Measurements from ENCODE around the gene ASPRV1.

The ASPRV1 gene

DNA sequence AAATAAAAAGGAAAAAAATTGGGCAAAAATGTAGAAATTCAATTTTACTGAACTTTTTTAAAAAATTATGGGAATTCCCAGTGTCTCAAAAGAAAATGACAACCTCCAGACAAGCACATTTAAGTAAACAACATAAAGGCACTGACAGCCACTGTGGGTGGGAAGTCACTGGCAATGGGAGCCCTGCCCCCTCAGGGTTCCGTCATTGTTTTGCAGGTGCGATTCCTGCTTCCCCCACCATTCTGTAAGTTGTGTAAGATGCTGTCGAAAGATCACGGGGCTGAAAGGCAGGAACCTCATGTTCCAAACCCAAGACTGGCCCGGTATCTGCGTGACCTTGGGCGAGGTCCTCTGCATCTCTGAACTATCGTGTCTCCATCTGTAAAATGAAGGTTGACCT, 15.8 kb upstream of the ASPRV1 start:
- TF ChIP-seq, protein P1, sequence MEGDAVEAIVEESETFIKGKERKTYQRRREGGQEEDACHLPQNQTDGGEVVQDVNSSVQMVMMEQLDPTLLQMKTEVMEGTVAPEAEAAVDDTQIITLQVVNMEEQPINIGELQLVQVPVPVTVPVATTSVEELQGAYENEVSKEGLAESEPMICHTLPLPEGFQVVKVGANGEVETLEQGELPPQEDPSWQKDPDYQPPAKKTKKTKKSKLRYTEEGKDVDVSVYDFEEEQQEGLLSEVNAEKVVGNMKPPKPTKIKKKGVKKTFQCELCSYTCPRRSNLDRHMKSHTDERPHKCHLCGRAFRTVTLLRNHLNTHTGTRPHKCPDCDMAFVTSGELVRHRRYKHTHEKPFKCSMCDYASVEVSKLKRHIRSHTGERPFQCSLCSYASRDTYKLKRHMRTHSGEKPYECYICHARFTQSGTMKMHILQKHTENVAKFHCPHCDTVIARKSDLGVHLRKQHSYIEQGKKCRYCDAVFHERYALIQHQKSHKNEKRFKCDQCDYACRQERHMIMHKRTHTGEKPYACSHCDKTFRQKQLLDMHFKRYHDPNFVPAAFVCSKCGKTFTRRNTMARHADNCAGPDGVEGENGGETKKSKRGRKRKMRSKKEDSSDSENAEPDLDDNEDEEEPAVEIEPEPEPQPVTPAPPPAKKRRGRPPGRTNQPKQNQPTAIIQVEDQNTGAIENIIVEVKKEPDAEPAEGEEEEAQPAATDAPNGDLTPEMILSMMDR (IDR thresholded peaks at IDR 0.05; ENCODE audit: poor library complexity, severe bottlenecking), result no peak
- H3K4me1 ChIP-seq (ENCODE audit: insufficient read depth, poor library complexity, severe bottlenecking), result peaks cover 5% of the 10 kb centered on the region
- DNase-seq (ENCODE audit: low spot score) (no peak), ATAC-seq (ENCODE audit: low read depth) (no peak)
- H3K4me3 ChIP-seq (ENCODE audit: severe bottlenecking), result no peak overlapping the region
- H3K27me3 ChIP-seq (ENCODE audit: insufficient read depth, poor library complexity, severe bottlenecking), result no peaks in the 10 kb centered on the region
- H3K9me3 ChIP-seq (ENCODE audit: severe bottlenecking), result no peaks in the 10 kb centered on the region
- H3K36me3 ChIP-seq (ENCODE audit: low read depth), result no peaks in the 10 kb centered on the region
- no peak overlapping the region for H3K27ac ChIP-seq (ENCODE audit: poor library complexity, severe bottlenecking)

DNA sequence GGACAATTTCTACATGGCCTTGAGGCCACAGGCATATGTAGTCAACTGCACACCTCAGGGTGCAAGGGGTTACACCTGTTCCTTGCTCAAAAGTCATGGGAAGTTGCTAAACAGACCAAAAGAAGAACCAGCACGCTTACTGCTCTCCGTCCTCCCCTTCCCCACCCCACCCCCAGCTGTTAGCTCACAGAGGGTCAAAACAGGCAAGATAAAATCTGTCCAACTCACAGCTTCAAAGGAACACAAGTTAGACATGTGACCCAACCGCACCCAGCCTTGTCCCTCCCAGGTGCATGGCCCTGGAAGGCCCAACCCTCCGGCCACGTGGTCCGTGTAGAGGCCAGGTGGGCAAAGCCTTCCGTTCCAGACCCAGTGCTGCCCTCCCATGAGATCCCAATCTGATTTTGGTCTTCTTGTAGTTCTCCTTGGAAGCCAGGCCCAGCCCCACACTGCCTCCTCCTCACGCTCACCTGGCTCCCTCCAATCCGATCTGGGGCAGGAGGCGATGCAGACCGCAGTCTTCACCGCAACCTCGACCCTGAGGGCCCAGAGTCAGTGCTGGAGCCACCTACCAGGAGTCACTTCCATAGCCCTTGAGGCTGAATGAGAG, 14.5 kb upstream of the ASPRV1 start:
- H3K9me3 ChIP-seq (ENCODE audit: severe bottlenecking), result no peaks in the 10 kb centered on the region
- H3K27me3 ChIP-seq (ENCODE audit: insufficient read depth, poor library complexity, severe bottlenecking), result no peaks in the 10 kb centered on the region
- DNase-seq (ENCODE audit: low spot score) (no peak), ATAC-seq (ENCODE audit: low read depth) (no peak)
- no peak overlapping the region for H3K4me3 ChIP-seq (ENCODE audit: severe bottlenecking)
- H3K27ac ChIP-seq (ENCODE audit: poor library complexity, severe bottlenecking), result no peak overlapping the region
- peaks cover 3% of the 10 kb centered on the region for H3K4me1 ChIP-seq (ENCODE audit: insufficient read depth, poor library complexity, severe bottlenecking)
- no peaks in the 10 kb centered on the region for H3K36me3 ChIP-seq (ENCODE audit: low read depth)
- TF ChIP-seq, protein P1 (IDR thresholded peaks at IDR 0.05; ENCODE audit: poor library complexity, severe bottlenecking), result no peak

DNA sequence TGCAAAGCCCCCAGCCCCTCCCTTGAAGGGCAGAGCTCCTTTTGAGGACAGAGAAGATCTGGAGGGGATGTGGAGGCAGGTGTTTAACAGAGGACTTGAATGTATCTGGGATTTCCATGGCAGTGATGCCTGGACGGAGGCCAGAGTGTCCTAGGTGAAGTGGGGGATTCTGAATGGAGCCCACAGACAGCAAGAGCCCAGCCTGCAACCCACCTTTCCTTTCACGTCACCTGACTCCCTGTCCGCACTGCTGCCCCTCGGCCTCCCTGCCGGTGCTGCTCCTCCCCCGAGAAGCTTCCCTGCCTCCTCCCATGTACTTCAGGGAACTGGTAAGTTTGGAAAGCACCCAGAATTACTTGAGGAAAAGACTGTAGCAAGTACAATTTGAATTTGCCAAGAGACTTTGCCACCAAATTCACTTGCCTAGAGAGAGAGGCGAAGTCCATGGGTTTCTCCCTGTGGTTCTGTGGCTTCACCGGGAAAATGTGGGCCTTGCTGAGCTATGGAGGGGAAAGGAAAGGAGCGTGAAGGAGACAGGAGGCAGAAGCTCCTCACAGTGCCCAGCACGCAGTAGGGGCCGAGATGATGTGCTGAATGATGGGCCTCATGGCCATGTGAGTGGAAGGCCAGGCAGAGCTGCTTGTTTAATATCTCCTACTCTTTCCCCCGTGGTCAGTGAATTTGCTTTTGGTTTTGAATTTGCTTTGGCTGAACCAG, 13.9 kb upstream of the ASPRV1 start:
- no peaks in the 10 kb centered on the region for H3K27me3 ChIP-seq (ENCODE audit: insufficient read depth, poor library complexity, severe bottlenecking)
- no peaks in the 10 kb centered on the region for H3K36me3 ChIP-seq (ENCODE audit: low read depth)
- TF ChIP-seq, protein P1 (IDR thresholded peaks at IDR 0.05; ENCODE audit: poor library complexity, severe bottlenecking), result no peak
- H3K27ac ChIP-seq (ENCODE audit: poor library complexity, severe bottlenecking), result no peak overlapping the region
- ATAC-seq (ENCODE audit: low read depth) (no peak), DNase-seq (ENCODE audit: low spot score) (no peak)
- H3K4me1 ChIP-seq (ENCODE audit: insufficient read depth, poor library complexity, severe bottlenecking), result no peaks in the 10 kb centered on the region
- H3K4me3 ChIP-seq (ENCODE audit: severe bottlenecking), result no peak overlapping the region
- no peaks in the 10 kb centered on the region for H3K9me3 ChIP-seq (ENCODE audit: severe bottlenecking)

DNA sequence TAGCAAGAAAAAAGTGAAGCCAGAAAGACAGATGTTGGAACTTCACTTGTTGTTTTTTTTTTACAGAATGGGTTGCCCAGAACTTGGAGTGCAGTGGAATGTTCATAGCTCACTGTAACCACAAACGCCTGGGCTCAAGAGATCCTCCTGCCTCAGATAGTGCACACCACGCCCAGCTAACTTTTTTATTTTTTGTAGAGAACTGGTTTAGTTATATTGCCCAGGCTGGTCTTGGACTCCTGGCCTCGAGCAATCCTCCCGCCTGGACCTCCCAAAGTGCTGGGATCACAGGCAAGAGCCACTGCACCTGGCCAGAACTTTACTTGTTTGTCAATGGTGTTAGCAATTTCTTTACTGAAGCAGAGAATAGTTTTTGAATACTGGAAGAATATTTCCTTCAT, 11.9 kb upstream of the ASPRV1 start:
- TF ChIP-seq, protein P1 (IDR thresholded peaks at IDR 0.05; ENCODE audit: poor library complexity, severe bottlenecking), result no peak
- Histone ChIP-seq H3K4me1 (ENCODE audit: insufficient read depth, poor library complexity, severe bottlenecking) (no peaks in the 10 kb centered on the region), H3K9me3 (ENCODE audit: severe bottlenecking) (no peaks in the 10 kb centered on the region), H3K27me3 (ENCODE audit: insufficient read depth, poor library complexity, severe bottlenecking) (no peaks in the 10 kb centered on the region), H3K4me3 (ENCODE audit: severe bottlenecking) (no peak overlapping the region), H3K36me3 (ENCODE audit: low read depth) (no peaks in the 10 kb centered on the region), H3K27ac (ENCODE audit: poor library complexity, severe bottlenecking) (no peak overlapping the region)
- DNase-seq (ENCODE audit: low spot score) (no peak), ATAC-seq (ENCODE audit: low read depth) (no peak)

DNA sequence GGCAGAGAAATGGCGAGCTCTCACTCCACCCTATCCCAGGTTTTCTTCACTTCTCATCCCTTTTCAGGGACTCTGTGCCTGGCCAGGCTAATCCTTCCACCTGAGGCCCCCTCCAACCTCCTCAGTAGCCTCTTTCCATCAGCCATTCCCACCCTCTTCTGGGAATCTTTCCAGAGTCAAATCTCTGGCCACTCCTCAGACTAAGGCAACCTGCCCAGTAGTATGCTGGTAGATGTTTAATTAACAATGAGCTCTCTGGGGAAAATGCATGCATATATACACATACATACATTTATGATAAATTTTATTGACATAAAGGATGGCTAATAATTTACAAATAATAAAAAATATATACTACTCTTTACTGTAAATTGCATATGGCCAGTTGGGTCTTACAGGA, 11.4 kb upstream of the ASPRV1 start:
- H3K4me3 ChIP-seq (ENCODE audit: severe bottlenecking), result no peak overlapping the region
- no peaks in the 10 kb centered on the region for H3K36me3 ChIP-seq (ENCODE audit: low read depth)
- DNase-seq (ENCODE audit: low spot score) (no peak), ATAC-seq (ENCODE audit: low read depth) (no peak)
- no peaks in the 10 kb centered on the region for H3K27me3 ChIP-seq (ENCODE audit: insufficient read depth, poor library complexity, severe bottlenecking)
- H3K9me3 ChIP-seq (ENCODE audit: severe bottlenecking), result no peaks in the 10 kb centered on the region
- TF ChIP-seq, protein P1 (IDR thresholded peaks at IDR 0.05; ENCODE audit: poor library complexity, severe bottlenecking), result no peak
- H3K4me1 ChIP-seq (ENCODE audit: insufficient read depth, poor library complexity, severe bottlenecking), result no peaks in the 10 kb centered on the region
- no peak overlapping the region for H3K27ac ChIP-seq (ENCODE audit: poor library complexity, severe bottlenecking)

Data from RWPE2 (cell line).